NCI-H526 (cell line): ENCODE results near the gene LRRC57.

Experiments used
- DNase-seq, 2 experiments: peaks; one replicate each; lab custom pipeline; 2025; lab: John Stamatoyannopoulos, UW

The LRRC57 gene

GRCh38 chr15:42490671-42491538 lies 57.7 kb downstream of the LRRC57 start, which contains the start of gene ZNF106:
Gene ZNF106 (minus strand): TSS chr15:42491141. CDS start chr15:42472289, 18,852 bp downstream.
- peak; percentile 76 to 91 for DNase-seq

GRCh38 chr15:42490291-42490670 lies 58.3 kb downstream of the LRRC57 start:
- DNase-seq, result no peak
